OCI-LY1 (cell line): ENCODE data around the gene GPR155.
"Not testable (repeated sequence)": the region's sequence is repeated elsewhere in the genome, so short reads cannot be mapped to it uniquely, and the experiment has no call there.

Experiments used
- H2AFZ ChIP-seq: fragments of 200-600 bp; sonication (generic), shearing (Covaris generic); 2 replicates; pipeline ENCODE4 v1.6.0; 2014; ENCODE audit warnings: antibody characterized with exemption, mild to moderate bottlenecking, low read length
- H3F3A ChIP-seq: fragments of 200-600 bp; sonication (generic), shearing (Covaris generic); 2 replicates; pipeline ENCODE4 v1.6.0; 2014; ENCODE audit warnings: mild to moderate bottlenecking, antibody characterized with exemption, low read length, moderate library complexity; ENCODE audit not compliant: insufficient read depth
- H3K27ac ChIP-seq: fragments of 200-600 bp; sonication (generic); 2 replicates; pipeline ENCODE4 v1.5.1; 2014; ENCODE audit warnings: low read length, mixed run types, mild to moderate bottlenecking, low read depth; ENCODE audit not compliant: poor library complexity, severe bottlenecking
- H3K27me3 ChIP-seq: fragments of 200-600 bp; sonication (generic); 2 replicates; pipeline ENCODE4 v1.6.0; 2014; ENCODE audit warnings: antibody characterized with exemption, mild to moderate bottlenecking, low read length, moderate library complexity; ENCODE audit not compliant: insufficient read depth
- H3K36me3 ChIP-seq: fragments of 200-600 bp; sonication (generic); 2 replicates; pipeline ENCODE4 v1.6.1; 2014; ENCODE audit warnings: mild to moderate bottlenecking, antibody characterized with exemption, low read length, moderate library complexity, mixed read lengths; ENCODE audit not compliant: insufficient read depth
- H3K4me1 ChIP-seq: fragments of 200-600 bp; sonication (generic); 2 replicates; pipeline ENCODE4 v1.5.1; 2014; ENCODE audit warnings: mild to moderate bottlenecking, low read length, moderate library complexity; ENCODE audit not compliant: insufficient read depth, severe bottlenecking
- H3K4me2 ChIP-seq: fragments of 200-600 bp; sonication (generic), shearing (Covaris generic); 2 replicates; pipeline ENCODE4 v1.6.1; 2014; ENCODE audit warnings: low read length
- H3K4me3 ChIP-seq: fragments of 200-600 bp; sonication (generic); 2 replicates; pipeline ENCODE4 v1.5.1; 2014; ENCODE audit warnings: low read length, low read depth, mild to moderate bottlenecking, mixed read lengths; ENCODE audit not compliant: poor library complexity, severe bottlenecking
- H3K79me2 ChIP-seq: fragments of 200-600 bp; shearing (Covaris generic); 2 replicates; pipeline ENCODE4 v1.6.1; 2016; ENCODE audit warnings: mixed run types, low read length, mixed read lengths; ENCODE audit not compliant: insufficient read depth
- H3K9ac ChIP-seq: fragments of 200-600 bp; sonication (generic), shearing (Covaris generic); 2 replicates; pipeline ENCODE4 v1.6.1; 2014; ENCODE audit warnings: mild to moderate bottlenecking, low read length, mixed read lengths
- H3K9me2 ChIP-seq: fragments of 200-600 bp; sonication (generic), shearing (Covaris generic); 2 replicates; pipeline ENCODE4 v1.6.1; 2014; ENCODE audit warnings: low read depth, mild to moderate bottlenecking, low read length, mixed read lengths
- H3K9me3 ChIP-seq: fragments of 200-600 bp; shearing (Covaris generic); 2 replicates; pipeline ENCODE4 v1.6.1; 2014; ENCODE audit warnings: low read length, mixed read lengths
- H4K20me1 ChIP-seq: fragments of 200-600 bp; sonication (generic), shearing (Covaris generic); 2 replicates; pipeline ENCODE4 v1.6.0; 2016; ENCODE audit warnings: mild to moderate bottlenecking, low read length; ENCODE audit not compliant: insufficient read depth
- EZH2 ChIP-seq: fragments of 200-600 bp; sonication (generic), shearing (Covaris generic); IDR thresholded peaks from 2 replicates; pipeline ENCODE4 v1.8.0; 2017; ENCODE audit warnings: borderline replicate concordance, mixed run types, mild to moderate bottlenecking, antibody characterized with exemption, low read length, moderate library complexity, mixed read lengths
- TF ChIP-seq, protein P1 (sequence below): fragments of 200-600 bp; sonication (generic), shearing (Covaris generic); IDR thresholded peaks from 2 replicates; pipeline ENCODE4 v1.5.1; 2017; ENCODE audit warnings: mild to moderate bottlenecking, antibody characterized with exemption, low read length, moderate library complexity, mixed read lengths

GPR155 gene

GRCh38 chr2:174487108-174487819, 435 bp upstream of the GPR155 start:
- Histone ChIP-seq H3K27ac (peak overlapping the region; percentile 65), H3K9me2 (no peaks in the 10 kb centered on the region), H2AFZ (peak overlapping the region; percentile 67; the same call in 1 of the 2 replicates), H4K20me1 (no peaks in the 10 kb centered on the region), H3K9me3 (no peaks in the 10 kb centered on the region), H3K9ac (peak overlapping the region; percentile 74), H3K4me1 (peaks cover 41% of the 10 kb centered on the region), H3K36me3 (peaks cover 5% of the 10 kb centered on the region; the same call in 1 of the 2 replicates), H3F3A (peaks cover 7% of the 10 kb centered on the region), H3K79me2 (peaks cover 11% of the 10 kb centered on the region), H3K4me2 (peak overlapping the region; percentile 81), H3K27me3 (no peaks in the 10 kb centered on the region), H3K4me3 (peak overlapping the region; percentile 97)
- TF ChIP-seq, protein P1, sequence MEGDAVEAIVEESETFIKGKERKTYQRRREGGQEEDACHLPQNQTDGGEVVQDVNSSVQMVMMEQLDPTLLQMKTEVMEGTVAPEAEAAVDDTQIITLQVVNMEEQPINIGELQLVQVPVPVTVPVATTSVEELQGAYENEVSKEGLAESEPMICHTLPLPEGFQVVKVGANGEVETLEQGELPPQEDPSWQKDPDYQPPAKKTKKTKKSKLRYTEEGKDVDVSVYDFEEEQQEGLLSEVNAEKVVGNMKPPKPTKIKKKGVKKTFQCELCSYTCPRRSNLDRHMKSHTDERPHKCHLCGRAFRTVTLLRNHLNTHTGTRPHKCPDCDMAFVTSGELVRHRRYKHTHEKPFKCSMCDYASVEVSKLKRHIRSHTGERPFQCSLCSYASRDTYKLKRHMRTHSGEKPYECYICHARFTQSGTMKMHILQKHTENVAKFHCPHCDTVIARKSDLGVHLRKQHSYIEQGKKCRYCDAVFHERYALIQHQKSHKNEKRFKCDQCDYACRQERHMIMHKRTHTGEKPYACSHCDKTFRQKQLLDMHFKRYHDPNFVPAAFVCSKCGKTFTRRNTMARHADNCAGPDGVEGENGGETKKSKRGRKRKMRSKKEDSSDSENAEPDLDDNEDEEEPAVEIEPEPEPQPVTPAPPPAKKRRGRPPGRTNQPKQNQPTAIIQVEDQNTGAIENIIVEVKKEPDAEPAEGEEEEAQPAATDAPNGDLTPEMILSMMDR = no peak
- no peak for TF ChIP-seq EZH2

DNA sequence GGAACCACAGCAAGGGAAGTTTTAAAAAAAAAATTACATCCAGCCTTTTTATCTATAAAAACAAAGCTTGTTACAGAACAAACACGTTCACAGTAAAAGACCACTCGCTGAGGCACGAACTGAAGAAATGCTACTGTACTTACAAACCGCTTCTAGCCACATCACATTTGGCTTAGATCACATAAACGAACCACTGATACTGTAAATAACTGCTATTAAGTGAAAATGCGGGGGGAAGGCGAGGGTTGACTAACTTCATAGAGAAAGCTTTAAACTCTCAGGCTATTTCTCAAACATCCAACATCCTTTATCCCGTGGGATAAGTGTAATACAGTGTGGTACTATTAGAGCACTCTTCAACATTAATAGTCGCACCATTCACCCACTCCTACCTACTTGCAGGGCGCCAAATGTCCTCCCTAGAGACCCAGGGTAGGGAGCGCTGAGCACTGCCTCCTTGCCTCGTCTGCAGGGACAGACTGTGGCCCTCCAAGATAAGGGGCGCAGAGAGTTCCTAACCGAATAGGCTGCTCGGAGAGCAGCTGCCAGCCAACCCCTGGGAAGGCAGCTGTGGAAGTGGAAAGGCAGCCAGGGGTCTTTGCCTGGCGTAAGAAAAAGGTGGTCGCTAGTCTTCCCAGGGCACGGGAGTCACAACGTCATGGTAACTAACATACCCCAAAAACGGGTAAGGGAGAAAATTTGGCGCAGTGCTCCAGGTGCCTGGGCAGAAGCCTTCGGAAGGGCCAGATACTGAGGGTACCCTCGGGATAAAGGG, 854 bp downstream of the GPR155 start:
- H3K27ac ChIP-seq = peak overlapping the region; percentile 32

DNA sequence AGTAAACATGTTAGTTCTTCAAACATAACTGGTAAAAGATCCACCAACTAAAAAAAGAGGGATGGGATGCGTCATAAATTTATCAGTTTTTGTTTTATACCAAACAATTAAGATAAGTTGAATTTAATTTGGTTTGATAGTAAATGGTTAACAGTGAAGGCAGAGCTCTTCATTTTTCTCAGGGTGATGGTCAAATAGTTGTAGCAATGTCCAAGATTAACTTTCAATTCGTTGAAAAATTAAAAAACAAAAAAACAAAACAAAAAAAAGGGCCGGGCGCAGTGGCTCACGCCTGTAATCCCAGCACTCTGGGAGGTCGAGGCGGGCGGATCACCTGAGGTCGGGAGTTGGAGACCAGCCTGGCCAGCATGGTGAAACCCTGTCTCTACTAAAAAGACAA, 1.8 kb downstream of the GPR155 start:
- H3K9ac ChIP-seq = peak overlapping the region; percentile 14; the same call in 1 of the 2 replicates
- H3K27ac ChIP-seq, H3K9me2 ChIP-seq, H3K27me3 ChIP-seq, H3F3A ChIP-seq, H4K20me1 ChIP-seq, H2AFZ ChIP-seq, H3K9me3 ChIP-seq: not testable (repeated sequence)
- peaks cover 11% of the 10 kb centered on the region for H3K79me2 ChIP-seq
- H3K4me1 ChIP-seq = peaks cover 35% of the 10 kb centered on the region
- H3K4me3 ChIP-seq = peak overlapping the region; percentile 97
- peak overlapping the region; percentile 94 for H3K4me2 ChIP-seq
- H3K36me3 ChIP-seq = peaks cover 14% of the 10 kb centered on the region; the same call in 1 of the 2 replicates

More for the DNA sequence above, 854 bp downstream of the GPR155 start:
- Histone ChIP-seq H4K20me1 (no peaks in the 10 kb centered on the region), H3K79me2 (peaks cover 11% of the 10 kb centered on the region), H3K36me3 (peaks cover 14% of the 10 kb centered on the region; the same call in 1 of the 2 replicates), H3K27me3 (no peaks in the 10 kb centered on the region), H3K4me2 (peak overlapping the region; percentile 94), H3F3A (peaks cover 7% of the 10 kb centered on the region), H3K9ac (peak overlapping the region; percentile 84), H3K4me3 (peak overlapping the region; percentile 97), H3K9me3 (no peaks in the 10 kb centered on the region), H3K9me2 (no peaks in the 10 kb centered on the region), H2AFZ (no peak overlapping the region), H3K4me1 (peaks cover 41% of the 10 kb centered on the region)
- TF ChIP-seq, protein P1 = no peak
- TF ChIP-seq EZH2 = no peak
